Measurements from ENCODE around the gene YBEY. TPM values are rescaled to one million over a fixed set of nuclear protein-coding genes. Genes with fewer than 3 reads are reported as not detected.
"Not testable (repeated sequence)": the region's sequence is repeated elsewhere in the genome, so short reads cannot be mapped to it uniquely, and the experiment has no call there.

Gene YBEY
- 10 to 100 TPM; 19.1 to 22.4 (median 19.6) TPM for polyA plus RNA-seq (ENCODE audit: insufficient read length in 3 of 3)
- long read RNA-seq, donor 1, transcript YBEY-206 (5 exons, 744 nt): major isoform, 5 of 16 reads
- long read RNA-seq, donor 1, partial matches to known transcripts: 6 of 16 reads
- long read RNA-seq, donor 1, other reads (novel, unspliced or antisense): 0 of 16 reads
- long read RNA-seq, donor 2, transcript YBEY-206 (5 exons, 744 nt): major isoform, 16 of 46 reads
- long read RNA-seq, donor 2, partial matches to known transcripts: 26 of 46 reads
- long read RNA-seq, donor 2, other reads (novel, unspliced or antisense): 0 of 46 reads
- long read RNA-seq, donor 3, transcript YBEY-206 (5 exons, 744 nt): major isoform, 10 of 31 reads
- long read RNA-seq, donor 3, partial matches to known transcripts: 16 of 31 reads
- long read RNA-seq, donor 3, other reads (novel, unspliced or antisense): 0 of 31 reads
- long read RNA-seq, donor 4, transcript YBEY-206 (5 exons, 744 nt): major isoform, 12 of 31 reads
- long read RNA-seq, donor 4, partial matches to known transcripts: 16 of 31 reads
- long read RNA-seq, donor 4, other reads (novel, unspliced or antisense): 0 of 31 reads
- long read RNA-seq, donor 5, partial matches to known transcripts: 0 of 7 reads
- long read RNA-seq, donor 5, other reads (novel, unspliced or antisense): 0 of 7 reads
- long read RNA-seq, donor 6, partial matches to known transcripts: 5 of 9 reads
- long read RNA-seq, donor 6, other reads (novel, unspliced or antisense): 0 of 9 reads
- long read RNA-seq, donor 7, transcript YBEY-206 (5 exons, 744 nt): major isoform, 11 of 29 reads
- long read RNA-seq, donor 7, partial matches to known transcripts: 13 of 29 reads
- long read RNA-seq, donor 7, other reads (novel, unspliced or antisense): 0 of 29 reads
- long read RNA-seq, donor 8, partial matches to known transcripts: 0 of 6 reads
- long read RNA-seq, donor 8, other reads (novel, unspliced or antisense): 0 of 6 reads
- long read RNA-seq, donor 9, transcript YBEY-206 (5 exons, 744 nt): major isoform, 17 of 83 reads
- long read RNA-seq, donor 9, partial matches to known transcripts: 59 of 83 reads
- long read RNA-seq, donor 9, other reads (novel, unspliced or antisense): 0 of 83 reads
- long read RNA-seq, donor 10, transcript YBEY-206 (5 exons, 744 nt): major isoform, 10 of 34 reads
- long read RNA-seq, donor 10, partial matches to known transcripts: 21 of 34 reads
- long read RNA-seq, donor 10, other reads (novel, unspliced or antisense): 0 of 34 reads
- long read RNA-seq, donor 11, partial matches to known transcripts: 0 of 5 reads
- long read RNA-seq, donor 11, other reads (novel, unspliced or antisense): 0 of 5 reads
- long read RNA-seq, donor 12, transcript YBEY-206 (5 exons, 744 nt): major isoform, 19 of 43 reads
- long read RNA-seq, donor 12, partial matches to known transcripts: 19 of 43 reads
- long read RNA-seq, donor 12, other reads (novel, unspliced or antisense): 0 of 43 reads
- long read RNA-seq, donor 13, partial matches to known transcripts: 0 of 3 reads
- long read RNA-seq, donor 13, other reads (novel, unspliced or antisense): 0 of 3 reads
- long read RNA-seq, donor 14, transcript YBEY-206 (5 exons, 744 nt): major isoform, 10 of 31 reads
- long read RNA-seq, donor 14, partial matches to known transcripts: 14 of 31 reads
- long read RNA-seq, donor 14, other reads (novel, unspliced or antisense): 0 of 31 reads
- long read RNA-seq, donor 15, transcript YBEY-201 (5 exons, 1,019 nt): minor isoform, 5 of 23 reads
- long read RNA-seq, donor 15, transcript YBEY-206 (5 exons, 744 nt): major isoform, 9 of 23 reads
- long read RNA-seq, donor 15, partial matches to known transcripts: 5 of 23 reads
- long read RNA-seq, donor 15, other reads (novel, unspliced or antisense): 0 of 23 reads
- long read RNA-seq, donor 16, transcript YBEY-201 (5 exons, 1,019 nt): minor isoform, 5 of 40 reads
- long read RNA-seq, donor 16, transcript YBEY-206 (5 exons, 744 nt): major isoform, 11 of 40 reads
- long read RNA-seq, donor 16, partial matches to known transcripts: 22 of 40 reads
- long read RNA-seq, donor 16, other reads (novel, unspliced or antisense): 0 of 40 reads

GRCh38 chr21:46285761-46286647, at the start of gene YBEY:
YBEY (plus strand) TSS chr21:46286342; CDS start chr21:46286914, 572 bp downstream.
- peak; percentile 92 for DNase-seq

GRCh38 chr21:46237474-46237873, 48.7 kb upstream of the YBEY start:
- no peak for DNase-seq

GRCh38 chr21:46239817-46240325, 46.3 kb upstream of the YBEY start:
- no peak for DNase-seq

GRCh38 chr21:46241577-46241976, 44.6 kb upstream of the YBEY start:
- DNase-seq: not testable (repeated sequence)

GRCh38 chr21:46243325-46243724, 42.8 kb upstream of the YBEY start:
- no peak for DNase-seq

GRCh38 chr21:46243960-46244361, 42.2 kb upstream of the YBEY start:
- no peak for DNase-seq

- DNase-seq: no peak
Observed at GRCh38 chr21:46244602-46245001, 41.5 kb upstream of the YBEY start.

GRCh38 chr21:46245213-46245915, 40.8 kb upstream of the YBEY start:
- DNase-seq: no peak

GRCh38 chr21:46246345-46246744, 39.8 kb upstream of the YBEY start:
- DNase-seq: no peak

GRCh38 chr21:46247699-46248421, 38.3 kb upstream of the YBEY start:
- no peak for DNase-seq

- no peak for DNase-seq
Observed at GRCh38 chr21:46248422-46248782, 37.7 kb upstream of the YBEY start.

GRCh38 chr21:46248827-46249226, 37.3 kb upstream of the YBEY start:
- no peak for DNase-seq

GRCh38 chr21:46250146-46250725, 35.9 kb upstream of the YBEY start:
- no peak for DNase-seq

GRCh38 chr21:46252840-46253239, 33.3 kb upstream of the YBEY start:
- DNase-seq: no peak

- DNase-seq: no peak
Observed at GRCh38 chr21:46253610-46254124, 32.5 kb upstream of the YBEY start.

- DNase-seq: no peak
Observed at GRCh38 chr21:46254208-46254975, 31.8 kb upstream of the YBEY start.
